Peyer's patch (tissue), 4 donors: ENCODE measurements around the gene ESR2.

Source experiments
- CTCF ChIP-seq, 6 experiments: fragments of 450-650 bp in 4 of 6; fragments of 200-600 bp in 2 of 6; sonication (generic) in 1 of 6; IDR thresholded peaks; one replicate each; pipeline ENCODE4 v1.5.1; 2017 to 2019; ENCODE audit warnings: antibody characterized with exemption in 6 of 6, mild to moderate bottlenecking in 3 of 6, moderate library complexity in 1 of 6
- POLR2A ChIP-seq, 2 donors: fragments of 450-650 bp; IDR thresholded peaks; one replicate each; pipeline ENCODE4 v1.5.1; 2017; ENCODE audit warnings: antibody characterized with exemption in 2 of 2, mild to moderate bottlenecking in 2 of 2, moderate library complexity in 2 of 2

GRCh38 chr14:64281805-64282204 is 12.4 kb downstream of the ESR2 start:
- TF ChIP-seq CTCF (IDR thresholded peaks at IDR 0.05), result no peak
- no peak for TF ChIP-seq POLR2A (IDR thresholded peaks at IDR 0.05)
